H1 (cell line): Measurements from ENCODE around the gene LONRF2. TPM values are rescaled to one million over a fixed set of nuclear protein-coding genes. Genes with fewer than 3 reads are reported as not detected.

Experiments used
- CTCF ChIA-PET: fragments of 300-600 bp; sonication (Branson Sonifier 250); formaldehyde crosslinking; loops from one replicate; lab custom pipeline; 2021; ENCODE audit not compliant: partially characterized antibody; lab: Charles Lee
- POLR2A ChIA-PET: fragments of 300-600 bp; sonication (Branson Sonifier 250); formaldehyde crosslinking; loops from one replicate; lab custom pipeline; 2021; ENCODE audit warnings: inconsistent platforms; ENCODE audit not compliant: partially characterized antibody; lab: Charles Lee
- DNase-seq, 2 experiments: peaks; one replicate each; pipeline versions ENCODE4 v3.0.0 to v3.0.0-alpha.2; 2010 to 2022; ENCODE audit warnings: low spot score in 2 of 2, low read depth in 1 of 2, mixed read lengths in 1 of 2
- FAIRE-seq: peaks from 2 replicates; lab custom pipeline; 2011; peaks lifted over from hg19 to GRCh38; lab: Jason Lieb, UNC
- H2AFZ ChIP-seq: 2 replicates; pipeline ENCODE4 v1.8.1; 2012; ENCODE audit warnings: low read length, inconsistent platforms
- H2AK5ac ChIP-seq: 2 replicates; pipeline ENCODE4 v1.6.1; 2013; ENCODE audit warnings: low read depth, low read length
- H2BK120ac ChIP-seq: replicated peaks from 2 replicates; pipeline ENCODE3; 2013; ENCODE audit warnings: low read depth, low read length, inconsistent platforms
- H2BK12ac ChIP-seq: 2 replicates; pipeline ENCODE4 v1.6.1; 2013; ENCODE audit warnings: low read depth, low read length
- H2BK15ac ChIP-seq: 2 replicates; pipeline ENCODE4 v1.6.1; 2013; ENCODE audit warnings: low read length
- H2BK20ac ChIP-seq: 2 replicates; pipeline ENCODE4 v1.6.1; 2013; ENCODE audit warnings: low read length
- H2BK5ac ChIP-seq: 2 replicates; pipeline ENCODE4 v1.6.1; 2013; ENCODE audit warnings: low read depth, low read length
- H3K14ac ChIP-seq: 2 replicates; pipeline ENCODE4 v1.6.1; 2013; ENCODE audit warnings: inconsistent platforms; ENCODE audit not compliant: insufficient read length
- H3K18ac ChIP-seq: 2 replicates; pipeline ENCODE4 v1.6.1; 2013; ENCODE audit warnings: low read length; ENCODE audit errors: extremely low read depth
- H3K23ac ChIP-seq: 2 replicates; pipeline ENCODE4 v1.6.1; 2013; ENCODE audit warnings: inconsistent platforms; ENCODE audit not compliant: insufficient read length
- H3K23me2 ChIP-seq: 2 replicates; pipeline ENCODE4 v1.6.1; 2013; ENCODE audit warnings: low read depth, low read length
- H3K27ac ChIP-seq: 2 replicates; pipeline ENCODE4 v1.6.1; 2011; ENCODE audit warnings: low read depth, low read length, inconsistent platforms
- H3K27me3 ChIP-seq, 4 experiments: replicated peaks in 1 of 4; 1 replicate in 1 of 4; 2 replicates in 3 of 4; pipeline versions ENCODE4 v1.6.1 to v1.8.1; 2011 to 2013; ENCODE audit warnings: low read length in 3 of 4, mild to moderate bottlenecking in 3 of 4, inconsistent platforms in 2 of 4, mixed read lengths in 2 of 4, moderate library complexity in 1 of 4; ENCODE audit not compliant: control insufficient read depth in 3 of 4, insufficient read depth in 3 of 4; ENCODE audit errors: extremely low read depth in 1 of 4
- H3K36me3 ChIP-seq, 4 experiments: 2 replicates each; pipeline versions ENCODE4 v1.6.1 to v1.8.1; 2011 to 2013; ENCODE audit warnings: mild to moderate bottlenecking in 4 of 4, low read length in 3 of 4, moderate library complexity in 2 of 4, control low read depth in 1 of 4, inconsistent platforms in 1 of 4; ENCODE audit not compliant: insufficient read depth in 4 of 4, control insufficient read depth in 2 of 4
- H3K4ac ChIP-seq: replicated peaks from 2 replicates; pipeline ENCODE3; 2013; ENCODE audit warnings: low read length, low read depth, mixed read lengths, inconsistent platforms; ENCODE audit not compliant: insufficient read length
- H3K4me1 ChIP-seq, 4 experiments: replicated peaks in 1 of 4; 1 replicate in 1 of 4; 2 replicates in 3 of 4; pipeline versions ENCODE4 v1.6.1 to v1.8.1; 2011 to 2013; ENCODE audit warnings: low read length in 3 of 4, inconsistent platforms in 2 of 4, mixed read lengths in 1 of 4; ENCODE audit not compliant: insufficient read depth in 4 of 4, control insufficient read depth in 3 of 4
- H3K4me2 ChIP-seq, 2 experiments: 2 replicates each; pipeline versions ENCODE4 v1.6.1 to v1.8.1; 2011 to 2013; ENCODE audit warnings: low read depth in 2 of 2, low read length in 2 of 2, control low read depth in 1 of 2, inconsistent platforms in 1 of 2, mild to moderate bottlenecking in 1 of 2; ENCODE audit not compliant: insufficient read depth in 1 of 2
- H3K4me3 ChIP-seq, 4 experiments: fragments of 200-600, 300-600 bp in 1 of 4; sonication (generic), shearing (Covaris generic), sonication (Bioruptor Twin) in 1 of 4; 2 replicates each; pipeline versions ENCODE4 v1.5.1 to v1.8.1; 2011 to 2016; ENCODE audit warnings: low read length in 4 of 4, low read depth in 3 of 4, control low read depth in 2 of 4, inconsistent platforms in 2 of 4, mild to moderate bottlenecking in 2 of 4, mixed read lengths in 1 of 4, moderate library complexity in 1 of 4; ENCODE audit not compliant: insufficient read depth in 2 of 4; ENCODE audit errors: extremely low read depth in 1 of 4
- H3K56ac ChIP-seq: replicated peaks from 2 replicates; pipeline ENCODE3; 2013; ENCODE audit warnings: low read depth, mild to moderate bottlenecking, mixed read lengths, low read length, inconsistent platforms; ENCODE audit not compliant: insufficient read length
- H3K79me1 ChIP-seq: 2 replicates; pipeline ENCODE4 v1.6.1; 2013; ENCODE audit warnings: low read depth, low read length, control low read depth
- H3K79me2 ChIP-seq, 2 experiments: 2 replicates each; pipeline versions ENCODE4 v1.6.1 to v1.8.1; 2012 to 2013; ENCODE audit warnings: low read length in 2 of 2, mild to moderate bottlenecking in 2 of 2, inconsistent platforms in 1 of 2; ENCODE audit not compliant: insufficient read depth in 2 of 2, control insufficient read depth in 1 of 2
- H3K9ac ChIP-seq, 4 experiments: replicated peaks in 1 of 4; 1 replicate in 1 of 4; 2 replicates in 3 of 4; pipeline versions ENCODE4 v1.6.1 to v1.8.1; 2011 to 2013; ENCODE audit warnings: low read depth in 3 of 4, low read length in 3 of 4, control low read depth in 2 of 4, mild to moderate bottlenecking in 2 of 4, moderate library complexity in 2 of 4, inconsistent platforms in 1 of 4; ENCODE audit errors: extremely low read depth in 1 of 4
- H3K9me3 ChIP-seq, 2 experiments: 2 replicates each; pipeline versions ENCODE4 v1.6.1 to v1.8.1; 2012 to 2013; ENCODE audit warnings: mild to moderate bottlenecking in 2 of 2, moderate library complexity in 2 of 2, control low read depth in 1 of 2, inconsistent platforms in 1 of 2, low read depth in 1 of 2, low read length in 1 of 2, mixed read lengths in 1 of 2; ENCODE audit not compliant: insufficient read depth in 2 of 2
- H4K20me1 ChIP-seq, 2 experiments: replicated peaks in 1 of 2; 2 replicates each; pipeline versions ENCODE3 to v1.8.1; 2011 to 2013; ENCODE audit warnings: inconsistent platforms in 2 of 2, low read length in 2 of 2, mild to moderate bottlenecking in 1 of 2; ENCODE audit not compliant: insufficient read depth in 2 of 2, control insufficient read depth in 1 of 2
- H4K5ac ChIP-seq: 2 replicates; pipeline ENCODE4 v1.6.1; 2013; ENCODE audit warnings: low read length, low read depth, mixed read lengths, inconsistent platforms; ENCODE audit not compliant: insufficient read length
- H4K8ac ChIP-seq: 2 replicates; pipeline ENCODE4 v1.8.0; 2013; ENCODE audit warnings: mild to moderate bottlenecking, moderate library complexity, low read length, inconsistent platforms; ENCODE audit not compliant: insufficient read depth; ENCODE audit errors: extremely low read depth
- H4K91ac ChIP-seq: replicated peaks from 2 replicates; pipeline ENCODE3; 2013; ENCODE audit warnings: low read length, mixed read lengths, inconsistent platforms; ENCODE audit not compliant: insufficient read length
- BCL11A ChIP-seq, 2 experiments: IDR thresholded peaks; one replicate each; pipeline ENCODE4 v1.6.1; 2011; ENCODE audit warnings: low read depth in 2 of 2, low read length in 2 of 2, mild to moderate bottlenecking in 2 of 2
- CTCF ChIP-seq, 3 experiments: IDR thresholded peaks; 1 replicate in 2 of 3; 2 replicates in 1 of 3; pipeline versions ENCODE4 v1.5.1 to v1.6.1; 2011; ENCODE audit warnings: low read length in 3 of 3, mild to moderate bottlenecking in 3 of 3, inconsistent platforms in 2 of 3, low read depth in 1 of 3, moderate library complexity in 1 of 3; ENCODE audit not compliant: insufficient read depth in 1 of 3; ENCODE audit errors: control extremely low read depth in 1 of 3
- KDM1A ChIP-seq: fragments of 200-600, 300-600 bp; sonication (generic); IDR thresholded peaks from 2 replicates; pipeline ENCODE4 v1.7.1; 2016; ENCODE audit warnings: mild to moderate bottlenecking, low read length, borderline replicate concordance
- KDM4A ChIP-seq: IDR thresholded peaks from one replicate; pipeline ENCODE4 v1.7.1; 2012; ENCODE audit warnings: low read depth, mild to moderate bottlenecking, moderate library complexity, low read length, inconsistent platforms; ENCODE audit not compliant: severe bottlenecking
- PHF8 ChIP-seq: fragments of 200-600 bp; sonication (generic); conservative IDR thresholded peaks from 2 replicates; pipeline ENCODE4 v1.7.1; 2012; ENCODE audit warnings: low read depth, mild to moderate bottlenecking, inconsistent platforms, low read length, moderate library complexity
- RAD21 ChIP-seq, 2 experiments: IDR thresholded peaks in 1 of 2; conservative IDR thresholded peaks in 1 of 2; 2 replicates each; pipeline ENCODE4 v1.6.1; 2011; ENCODE audit warnings: low read depth in 2 of 2, low read length in 2 of 2, improper control_type of control experiment in 1 of 2, inconsistent platforms in 1 of 2, mild to moderate bottlenecking in 1 of 2, moderate library complexity in 1 of 2
- SIN3A ChIP-seq, 2 experiments: IDR thresholded peaks in 1 of 2; conservative IDR thresholded peaks in 1 of 2; 2 replicates each; pipeline ENCODE4 v1.6.1; 2011 to 2012; ENCODE audit warnings: low read length in 2 of 2, improper control_type of control experiment in 1 of 2, low read depth in 1 of 2, mild to moderate bottlenecking in 1 of 2
- WGBS, 2 experiments: shearing (Covaris generic) in 1 of 2; methylation state at CpG; one replicate each; pipeline versions ENCODE4 v1.1.6 to v1.1.7; 2013 to 2015; ENCODE audit warnings: low lambda C conversion rate in 2 of 2, mixed read lengths in 2 of 2, inconsistent platforms in 1 of 2, low coverage in 1 of 2, missing lambda C conversion rate in 1 of 2; ENCODE audit not compliant: insufficient replicate concordance in 2 of 2, insufficient coverage in 1 of 2, insufficient read length in 1 of 2; ENCODE audit errors: extremely low coverage in 1 of 2, missing lambda C conversion rate in 1 of 2; 5-methylcytosine and 5-hydroxymethylcytosine counted together
- polyA plus RNA-seq, 7 experiments: library from polyadenylated mRNA; depleted of rRNA in 3 of 7; stranded (reverse) in 5 of 7; unstranded in 2 of 7; fragments of >200 nt in 5 of 7; fragments of 200-250 nt in 2 of 7; gene quantifications; 1 replicate in 5 of 7; 2 replicates in 1 of 7; 4 replicates in 1 of 7; pipeline versions ENCODE4 v1.2.1 to v1.2.3, GENCODE V29; 2011 to 2013; ENCODE audit warnings: missing spikeins in 2 of 7, mixed read lengths in 2 of 7
- total RNA-seq: library from RNA; stranded (reverse); fragmentation: NEBNext Ultra II Directional; extraction: Animal tissue kit (Norgen Biotek cat#: 25700); gene quantifications from 2 replicates; pipeline ENCODE4 v1.2.1, GENCODE V29; 2021

Gene LONRF2
- total and polyA plus RNA-seq, 2 of the 8 experiments (the other 6 are each of a cell fraction or from before 2014, with no cell fraction given) = 0.24 to 0.74 TPM

- DNase-seq (peak in 1 of 2 experiments; percentile 89), FAIRE-seq (peak; percentile 87)
- Histone ChIP-seq H3K14ac (no peak overlapping the region), H2BK5ac (no peak overlapping the region), H3K4me2 (peak overlapping the region; percentile 33 to 83), H3K4me3 (peak overlapping the region in 3 of 4 experiments; percentile 4 to 45 (median 15); a peak in 3 of 8 replicates), H3K27me3 (no peaks in the 10 kb centered on the region), H4K91ac (no peak overlapping the region), H3K36me3 (no peaks in the 10 kb centered on the region), H3K27ac (no peak overlapping the region), H2AFZ (peak overlapping the region; percentile 99), H3K4ac (no peak overlapping the region), H3K79me1 (no peaks in the 10 kb centered on the region), H3K9me3 (no peaks in the 10 kb centered on the region), H2AK5ac (no peak overlapping the region), H3K56ac (no peak overlapping the region), H4K20me1 (no peaks in the 10 kb centered on the region), H4K5ac (no peak overlapping the region), H3K9ac (no peak overlapping the region), H2BK12ac (no peak overlapping the region), H3K23me2 (no peaks in the 10 kb centered on the region), H3K23ac (no peak overlapping the region), H2BK120ac (no peak overlapping the region), H3K18ac (no peak overlapping the region), H2BK15ac (no peak overlapping the region), H4K8ac (no peak overlapping the region), H3K4me1 (no peaks in the 10 kb centered on the region; a peak in 1 of 7 replicates), H2BK20ac (no peak overlapping the region), H3K79me2 (no peaks in the 10 kb centered on the region)
- ChIA-PET POLR2A (interaction anchor here (1.0 to 1.2 kb wide), 2 partner anchors 119 to 136 kb away, joined by 3 read pairs; no protein-coding TSS in a partner anchor), CTCF (interaction anchor here (0.6 to 10.8 kb wide), 103 partner anchors 13 to 1402 kb away, joined by 3 to 178 read pairs (median 4); partner anchors contain the start of genes LONRF2 and PDCL3)
- WGBS, 2 experiments = 21% methylated on average over 13 of the region's 13 CpGs; no CpG with 5 or more reads in 1 of the 2 experiments
- TF ChIP-seq PHF8 (no peak), SIN3A (conservative IDR thresholded peaks at IDR 0.05 in 1 of 2, IDR thresholded peaks at IDR 0.05 in 1 of 2; ENCODE audit: low read depth in 1 of 2, low read length in 2 of 2) (peak in 1 of 2 experiments; percentile 35; a peak in 2 of 4 replicates), KDM1A (peak; percentile 33; the same call in 1 of the 2 replicates), RAD21 (IDR thresholded peaks at IDR 0.05 in 1 of 2, conservative IDR thresholded peaks at IDR 0.05 in 1 of 2; ENCODE audit: low read depth in 2 of 2, low read length in 2 of 2) (peak; percentile 89 to 91), BCL11A (IDR thresholded peaks at IDR 0.05; ENCODE audit: low read depth in 2 of 2, low read length in 2 of 2) (no peak), CTCF (IDR thresholded peaks at IDR 0.05; ENCODE audit: control extremely low read depth in 1 of 3, insufficient read depth in 1 of 3, low read depth in 1 of 3, low read length in 3 of 3) (peak; percentile 86 to 91 (median 89)), KDM4A (peak; percentile 29)
These were observed 59.6 kb downstream of the LONRF2 start for GRCh38 chr2:100262555-100263320.
